T-helper 1 cell treated with Interleukin-12 subunit alpha and Interleukin-12 subunit beta and Interleukin-4 antibody, amounts not matched to agents 30 μg/mL and 1 μg/mL, for 36 hours (primary cell): ENCODE measurements around the gene C7orf25.
"Not testable (repeated sequence)": the region's sequence is repeated elsewhere in the genome, so short reads cannot be mapped to it uniquely, and the experiment has no call there.

Experiments used
- H3K27ac Mint-ChIP-seq: one replicate; pipeline ENCODE4 v1.8.0; 2021; ENCODE audit warnings: mild to moderate bottlenecking, mixed read lengths
- H3K27me3 Mint-ChIP-seq: one replicate; pipeline ENCODE4 v1.8.0; 2021; ENCODE audit warnings: low read depth, mixed read lengths
- H3K36me3 Mint-ChIP-seq: one replicate; pipeline ENCODE4 v1.8.0; 2021; ENCODE audit warnings: low read depth, mixed read lengths
- H3K4me1 Mint-ChIP-seq: one replicate; pipeline ENCODE4 v1.8.0; 2021; ENCODE audit warnings: low read depth, mixed read lengths
- H3K4me3 Mint-ChIP-seq: one replicate; pipeline ENCODE4 v1.8.0; 2021; ENCODE audit warnings: mild to moderate bottlenecking, moderate library complexity, mixed read lengths
- H3K9me3 Mint-ChIP-seq: one replicate; pipeline ENCODE4 v1.8.0; 2021; ENCODE audit warnings: mixed read lengths

The C7orf25 gene

GRCh38 chr7:42914421-42915045 lies 2.7 kb upstream of the C7orf25 start:
- Mint-ChIP-seq H3K27me3 (no peaks in the 10 kb centered on the region), H3K9me3 (no peaks in the 10 kb centered on the region), H3K36me3 (peaks cover 49% of the 10 kb centered on the region), H3K27ac (peak overlapping the region; percentile 78), H3K4me3 (no peak overlapping the region), H3K4me1 (peaks cover 49% of the 10 kb centered on the region)

- no peaks in the 10 kb centered on the region for H3K27me3 Mint-ChIP-seq
- peaks cover 51% of the 10 kb centered on the region for H3K4me1 Mint-ChIP-seq
- no peak overlapping the region for H3K4me3 Mint-ChIP-seq
- H3K36me3 Mint-ChIP-seq: peaks cover 44% of the 10 kb centered on the region
- H3K27ac Mint-ChIP-seq: peak overlapping the region; percentile 78
- no peaks in the 10 kb centered on the region for H3K9me3 Mint-ChIP-seq
Observed at GRCh38 chr7:42914009-42914408, 2.1 kb upstream of the C7orf25 start.

- H3K4me3 Mint-ChIP-seq: peak overlapping the region; percentile 17
- H3K27ac Mint-ChIP-seq: peak overlapping the region; percentile 78
- H3K27me3 Mint-ChIP-seq: no peaks in the 10 kb centered on the region
- peaks cover 42% of the 10 kb centered on the region for H3K36me3 Mint-ChIP-seq
- H3K4me1 Mint-ChIP-seq: peaks cover 53% of the 10 kb centered on the region
- no peaks in the 10 kb centered on the region for H3K9me3 Mint-ChIP-seq
Observed at GRCh38 chr7:42913591-42913990, 1.7 kb upstream of the C7orf25 start.

- no peaks in the 10 kb centered on the region for H3K9me3 Mint-ChIP-seq
- peaks cover 61% of the 10 kb centered on the region for H3K4me1 Mint-ChIP-seq
- peaks cover 30% of the 10 kb centered on the region for H3K36me3 Mint-ChIP-seq
- H3K27ac Mint-ChIP-seq: no peak overlapping the region
- H3K4me3 Mint-ChIP-seq: peak overlapping the region; percentile 92
- H3K27me3 Mint-ChIP-seq: no peaks in the 10 kb centered on the region
Observed at GRCh38 chr7:42910306-42910705, 1.6 kb downstream of the C7orf25 start.

GRCh38 chr7:42907316-42907715 lies 4.6 kb downstream of the C7orf25 start:
- H3K27me3 Mint-ChIP-seq: peaks cover 4% of the 10 kb centered on the region
- no peaks in the 10 kb centered on the region for H3K9me3 Mint-ChIP-seq
- no peak overlapping the region for H3K4me3 Mint-ChIP-seq
- no peak overlapping the region for H3K27ac Mint-ChIP-seq
- peaks cover 17% of the 10 kb centered on the region for H3K36me3 Mint-ChIP-seq
- H3K4me1 Mint-ChIP-seq: peaks cover 33% of the 10 kb centered on the region

- no peak overlapping the region for H3K4me3 Mint-ChIP-seq
- H3K27ac Mint-ChIP-seq: no peak overlapping the region
- H3K36me3 Mint-ChIP-seq: peaks cover 17% of the 10 kb centered on the region
- peaks cover 11% of the 10 kb centered on the region for H3K27me3 Mint-ChIP-seq
- H3K9me3 Mint-ChIP-seq: no peaks in the 10 kb centered on the region
- H3K4me1 Mint-ChIP-seq: peaks cover 29% of the 10 kb centered on the region
Observed at GRCh38 chr7:42906181-42906580, 5.7 kb downstream of the C7orf25 start.

- peaks cover under 1% of the 10 kb centered on the region for H3K36me3 Mint-ChIP-seq
- H3K27ac Mint-ChIP-seq: no peak overlapping the region
- H3K4me1 Mint-ChIP-seq: no peaks in the 10 kb centered on the region
- peaks cover 24% of the 10 kb centered on the region for H3K27me3 Mint-ChIP-seq
- H3K9me3 Mint-ChIP-seq: no peaks in the 10 kb centered on the region
- H3K4me3 Mint-ChIP-seq: no peak overlapping the region
Observed at GRCh38 chr7:42902331-42902730, 9.5 kb downstream of the C7orf25 start.

GRCh38 chr7:42900842-42901241 lies 11.0 kb downstream of the C7orf25 start:
- H3K36me3 Mint-ChIP-seq: peaks cover 1% of the 10 kb centered on the region
- peaks cover 31% of the 10 kb centered on the region for H3K27me3 Mint-ChIP-seq
- H3K4me1 Mint-ChIP-seq: no peaks in the 10 kb centered on the region
- H3K4me3 Mint-ChIP-seq: no peak overlapping the region
- H3K27ac Mint-ChIP-seq: no peak overlapping the region
- no peaks in the 10 kb centered on the region for H3K9me3 Mint-ChIP-seq

GRCh38 chr7:42893346-42894240 lies 18.3 kb downstream of the C7orf25 start:
- Mint-ChIP-seq H3K4me3 (no peak overlapping the region), H3K36me3 (peaks cover 2% of the 10 kb centered on the region), H3K9me3 (peaks cover 11% of the 10 kb centered on the region), H3K27ac (no peak overlapping the region), H3K27me3 (peaks cover 31% of the 10 kb centered on the region), H3K4me1 (peaks cover 9% of the 10 kb centered on the region)

GRCh38 chr7:42886893-42887505 lies 24.9 kb downstream of the C7orf25 start:
- no peaks in the 10 kb centered on the region for H3K36me3 Mint-ChIP-seq
- H3K27ac Mint-ChIP-seq: no peak overlapping the region
- H3K27me3 Mint-ChIP-seq: peaks cover 10% of the 10 kb centered on the region
- no peaks in the 10 kb centered on the region for H3K9me3 Mint-ChIP-seq
- H3K4me3 Mint-ChIP-seq: peak overlapping the region; percentile 9
- H3K4me1 Mint-ChIP-seq: peaks cover 20% of the 10 kb centered on the region

- H3K4me3 Mint-ChIP-seq: no peak overlapping the region
- no peaks in the 10 kb centered on the region for H3K9me3 Mint-ChIP-seq
- H3K4me1 Mint-ChIP-seq: peaks cover 20% of the 10 kb centered on the region
- peaks cover 10% of the 10 kb centered on the region for H3K27me3 Mint-ChIP-seq
- H3K36me3 Mint-ChIP-seq: no peaks in the 10 kb centered on the region
- no peak overlapping the region for H3K27ac Mint-ChIP-seq
Observed at GRCh38 chr7:42886129-42886528, 25.7 kb downstream of the C7orf25 start.

- not testable (repeated sequence) for H3K27ac Mint-ChIP-seq, H3K27me3 Mint-ChIP-seq, H3K9me3 Mint-ChIP-seq, H3K36me3 Mint-ChIP-seq, H3K4me3 Mint-ChIP-seq
- H3K4me1 Mint-ChIP-seq: peaks cover 18% of the 10 kb centered on the region
Observed at GRCh38 chr7:42885183-42885582, 26.7 kb downstream of the C7orf25 start.

- no peak overlapping the region for H3K27ac Mint-ChIP-seq
- no peak overlapping the region for H3K4me3 Mint-ChIP-seq
- peaks cover 14% of the 10 kb centered on the region for H3K4me1 Mint-ChIP-seq
- peaks cover 10% of the 10 kb centered on the region for H3K27me3 Mint-ChIP-seq
- no peaks in the 10 kb centered on the region for H3K9me3 Mint-ChIP-seq
- H3K36me3 Mint-ChIP-seq: no peaks in the 10 kb centered on the region
Observed at GRCh38 chr7:42883950-42884349, 27.9 kb downstream of the C7orf25 start.

- no peak overlapping the region for H3K27ac Mint-ChIP-seq
- H3K4me3 Mint-ChIP-seq: no peak overlapping the region
- H3K4me1 Mint-ChIP-seq: no peaks in the 10 kb centered on the region
- H3K36me3 Mint-ChIP-seq: no peaks in the 10 kb centered on the region
- no peaks in the 10 kb centered on the region for H3K9me3 Mint-ChIP-seq
- H3K27me3 Mint-ChIP-seq: no peaks in the 10 kb centered on the region
Observed at GRCh38 chr7:42880392-42880791, 31.5 kb downstream of the C7orf25 start.

- no peak overlapping the region for H3K27ac Mint-ChIP-seq
- no peak overlapping the region for H3K4me3 Mint-ChIP-seq
- H3K27me3 Mint-ChIP-seq: no peaks in the 10 kb centered on the region
- no peaks in the 10 kb centered on the region for H3K9me3 Mint-ChIP-seq
- H3K4me1 Mint-ChIP-seq: no peaks in the 10 kb centered on the region
- H3K36me3 Mint-ChIP-seq: no peaks in the 10 kb centered on the region
Observed at GRCh38 chr7:42878303-42878702, 33.6 kb downstream of the C7orf25 start.
